ENCODE results near the gene PGPEP1.
A peak's percentile ranks its signal among the peaks of the same experiment; 100 is the strongest.
"Not testable (repeated sequence)": the region's sequence is repeated elsewhere in the genome, so short reads cannot be mapped to it uniquely, and the experiment has no call there.

Gene PGPEP1

DNA sequence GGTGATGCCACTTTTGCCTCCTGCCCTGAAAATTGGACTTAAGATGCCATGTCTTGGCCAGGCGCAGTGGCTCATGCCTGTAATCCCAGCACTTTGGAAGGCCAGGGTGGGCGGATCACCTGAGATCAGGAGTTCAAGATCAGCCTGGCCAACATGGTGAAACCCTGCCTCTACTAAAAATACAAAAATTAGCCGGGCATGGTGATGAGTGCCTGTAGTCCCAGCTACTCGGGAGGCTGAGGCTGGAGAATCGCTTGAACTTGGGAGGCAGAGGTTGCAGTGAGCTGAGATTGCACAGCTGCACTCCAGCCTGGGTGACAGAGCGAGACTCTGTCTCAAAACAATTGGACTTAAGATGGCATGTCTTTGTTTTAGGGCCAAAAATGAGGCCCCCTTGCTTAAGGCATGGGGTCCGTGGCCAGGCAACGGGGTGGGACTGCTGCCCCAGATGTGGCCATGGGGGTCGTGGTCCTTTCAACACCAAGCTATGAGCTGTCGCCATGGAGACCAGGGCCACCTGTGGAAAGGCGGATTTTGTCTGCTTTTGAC lies 24.0 kb downstream of the PGPEP1 start:
- DNase-seq (ENCODE audit: low spot score), result not testable (repeated sequence)

DNA sequence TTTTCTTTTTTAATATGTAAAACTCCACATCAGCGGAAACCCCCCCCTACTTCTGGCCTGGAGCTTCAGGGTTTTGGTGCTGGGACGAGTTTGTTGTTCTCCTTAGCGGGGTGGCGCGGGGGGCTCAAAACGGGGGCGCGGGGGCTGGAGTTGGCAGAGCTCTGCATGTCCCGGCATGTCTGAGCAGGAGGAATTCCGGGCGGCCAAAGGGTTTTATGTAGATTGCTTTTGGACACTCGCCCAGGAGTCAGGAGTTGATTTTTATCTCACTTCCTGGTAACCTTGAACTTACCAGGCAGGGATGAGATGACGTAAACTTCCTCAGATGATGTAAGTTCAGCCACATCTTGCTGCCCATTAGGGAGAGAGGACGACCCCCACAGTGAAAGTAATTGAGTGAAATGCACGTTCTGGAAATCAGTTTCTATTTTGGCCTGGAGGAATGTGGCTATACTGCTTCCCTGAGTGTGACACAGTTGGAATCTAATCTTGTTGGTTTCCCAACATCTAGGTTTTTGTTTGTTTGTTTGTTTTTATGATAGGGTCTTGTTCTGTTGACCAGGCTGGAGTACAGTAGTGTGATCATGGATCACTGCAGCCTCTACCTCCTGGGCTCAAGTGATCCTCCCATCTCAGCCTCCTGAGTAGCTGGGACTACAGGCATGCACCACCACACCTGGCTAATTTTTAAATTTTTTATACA lies 24.6 kb downstream of the PGPEP1 start:
- DNase-seq (ENCODE audit: low spot score), result peak; percentile 69

DNA sequence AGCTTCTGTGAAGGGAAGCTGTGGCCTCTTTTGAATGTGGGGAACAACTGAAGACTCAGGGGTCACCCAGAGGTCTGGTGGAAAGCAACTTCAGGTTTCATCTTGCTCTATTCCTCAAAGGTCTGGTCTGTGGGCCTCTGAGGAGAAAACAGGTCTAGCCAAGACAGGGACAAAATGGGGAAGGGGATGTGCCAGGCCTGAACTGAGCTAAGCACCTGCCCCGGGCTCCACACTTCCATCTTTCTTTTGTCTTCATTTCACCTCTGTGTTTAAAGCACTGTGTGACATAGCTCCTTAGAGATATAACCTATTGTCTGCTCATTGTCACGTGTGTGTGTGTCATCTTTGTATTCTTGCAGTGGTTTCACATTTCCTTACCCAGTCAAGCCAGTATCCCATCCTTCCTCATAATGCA lies 25.6 kb downstream of the PGPEP1 start:
- no peak for DNase-seq (ENCODE audit: low spot score)

DNA sequence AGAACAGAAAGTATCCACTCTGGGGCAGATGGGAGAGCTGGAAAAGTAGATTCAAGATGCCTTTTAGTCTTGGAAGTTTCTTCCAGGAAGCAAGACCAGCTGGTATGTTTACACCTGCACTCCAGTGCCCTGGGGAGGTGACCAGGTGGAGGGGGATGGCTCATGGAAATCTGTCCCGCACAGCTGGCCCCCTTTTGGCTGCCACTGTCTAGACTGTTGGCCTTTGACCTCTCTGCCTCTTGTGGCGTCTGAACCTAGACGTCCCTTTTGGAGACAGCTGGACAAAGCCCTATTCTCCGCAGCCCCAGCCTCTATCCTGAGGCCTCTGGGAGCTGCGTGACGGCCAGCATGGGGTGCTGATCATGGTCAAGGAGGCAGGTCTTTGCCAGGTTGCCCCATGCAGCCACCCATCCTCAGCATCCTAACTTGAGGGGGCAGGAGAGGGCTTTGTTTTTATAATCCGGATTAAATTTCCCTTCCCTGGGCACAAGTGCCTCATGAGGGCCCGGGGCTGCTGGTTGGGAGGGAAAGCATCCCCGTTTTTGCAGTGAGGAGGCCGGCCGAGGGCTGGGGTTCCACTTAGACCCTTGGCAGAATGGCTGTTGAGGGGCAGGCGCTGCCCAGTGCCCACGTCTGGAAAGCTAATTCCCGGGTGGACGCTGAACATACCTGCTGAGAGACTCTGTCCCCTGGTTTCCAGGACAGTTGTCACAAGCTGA lies 28.3 kb downstream of the PGPEP1 start:
- no peak for DNase-seq (ENCODE audit: low spot score)

DNA sequence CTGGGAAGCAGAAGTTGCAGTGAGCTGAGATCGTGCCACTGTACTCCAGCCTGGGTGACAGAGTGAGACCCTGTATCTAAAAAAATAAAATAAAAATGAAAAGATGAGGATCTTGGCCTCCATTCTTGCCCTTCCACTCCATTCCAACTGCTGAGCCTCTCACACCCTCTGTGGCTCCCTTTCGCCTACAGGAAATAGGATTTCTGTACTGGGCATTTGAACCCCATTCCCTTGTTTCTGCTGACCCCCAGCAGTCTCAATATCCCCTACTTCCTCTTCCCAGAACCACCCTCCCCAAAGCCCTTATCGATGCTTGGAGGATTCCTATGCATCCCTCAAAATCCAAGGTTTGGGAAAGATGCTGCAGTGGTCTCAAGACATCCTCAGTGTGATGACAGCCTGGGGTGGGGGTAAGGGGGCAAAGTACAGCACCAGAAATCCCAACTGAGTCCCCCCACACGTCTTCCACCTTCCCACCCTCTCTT lies 33.1 kb downstream of the PGPEP1 start:
- DNase-seq (ENCODE audit: low spot score), result no peak

DNA sequence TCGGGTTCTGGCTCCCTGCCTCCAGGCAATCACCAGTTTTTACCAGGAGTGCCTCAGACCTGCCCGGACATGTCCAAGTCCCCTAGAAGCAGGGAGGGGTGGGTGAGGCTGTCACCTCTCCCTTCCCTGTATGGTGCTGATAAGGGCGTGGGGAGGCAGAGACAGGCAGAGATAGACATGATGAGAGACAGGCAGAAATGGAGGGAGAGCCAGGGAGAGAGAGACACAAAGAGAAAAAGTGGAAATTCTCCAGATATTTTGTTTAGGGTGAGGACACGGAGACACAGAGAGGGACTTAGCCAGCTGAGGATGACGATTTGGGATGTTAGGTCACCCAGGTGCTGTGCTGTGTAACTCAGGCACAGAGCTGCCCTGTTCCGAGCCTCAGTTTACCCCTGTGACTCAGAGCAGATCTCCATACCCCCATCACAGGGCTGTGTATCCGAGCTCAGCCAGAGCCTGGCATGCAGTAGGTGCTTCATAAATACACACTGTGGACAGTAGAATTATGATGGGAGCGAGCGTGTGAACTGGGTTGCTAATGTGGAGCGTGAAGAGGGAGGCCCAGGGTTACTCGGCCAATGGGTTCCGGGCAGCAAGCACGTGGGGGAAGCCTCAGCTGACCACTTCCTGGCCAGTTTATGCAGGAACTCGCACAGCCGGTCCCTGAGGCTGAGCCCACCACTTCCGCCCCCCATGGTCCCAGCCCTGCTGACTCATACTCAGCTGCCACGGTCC lies 33.7 kb downstream of the PGPEP1 start:
- DNase-seq (ENCODE audit: low spot score), result peak; percentile 83

DNA sequence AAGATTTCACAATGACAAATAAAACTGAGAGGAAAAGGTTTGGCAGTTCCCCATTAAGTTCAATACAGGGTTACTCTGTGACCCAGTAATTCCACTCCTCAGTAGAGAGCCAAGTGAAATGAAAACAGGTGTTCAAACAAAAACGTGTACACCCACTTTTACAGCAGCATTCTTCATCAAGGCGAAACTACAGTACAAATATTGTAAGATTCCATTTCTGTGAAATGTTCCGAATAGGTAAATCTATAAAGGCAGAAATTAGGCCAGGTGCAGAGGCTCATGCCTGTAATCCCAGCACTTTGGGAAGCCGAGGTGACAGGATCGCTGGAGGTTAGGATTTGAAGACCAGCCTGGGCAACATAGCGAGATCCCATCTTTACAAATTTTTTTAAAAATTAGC lies 36.6 kb downstream of the PGPEP1 start:
- no peak for DNase-seq (ENCODE audit: low spot score)

DNA sequence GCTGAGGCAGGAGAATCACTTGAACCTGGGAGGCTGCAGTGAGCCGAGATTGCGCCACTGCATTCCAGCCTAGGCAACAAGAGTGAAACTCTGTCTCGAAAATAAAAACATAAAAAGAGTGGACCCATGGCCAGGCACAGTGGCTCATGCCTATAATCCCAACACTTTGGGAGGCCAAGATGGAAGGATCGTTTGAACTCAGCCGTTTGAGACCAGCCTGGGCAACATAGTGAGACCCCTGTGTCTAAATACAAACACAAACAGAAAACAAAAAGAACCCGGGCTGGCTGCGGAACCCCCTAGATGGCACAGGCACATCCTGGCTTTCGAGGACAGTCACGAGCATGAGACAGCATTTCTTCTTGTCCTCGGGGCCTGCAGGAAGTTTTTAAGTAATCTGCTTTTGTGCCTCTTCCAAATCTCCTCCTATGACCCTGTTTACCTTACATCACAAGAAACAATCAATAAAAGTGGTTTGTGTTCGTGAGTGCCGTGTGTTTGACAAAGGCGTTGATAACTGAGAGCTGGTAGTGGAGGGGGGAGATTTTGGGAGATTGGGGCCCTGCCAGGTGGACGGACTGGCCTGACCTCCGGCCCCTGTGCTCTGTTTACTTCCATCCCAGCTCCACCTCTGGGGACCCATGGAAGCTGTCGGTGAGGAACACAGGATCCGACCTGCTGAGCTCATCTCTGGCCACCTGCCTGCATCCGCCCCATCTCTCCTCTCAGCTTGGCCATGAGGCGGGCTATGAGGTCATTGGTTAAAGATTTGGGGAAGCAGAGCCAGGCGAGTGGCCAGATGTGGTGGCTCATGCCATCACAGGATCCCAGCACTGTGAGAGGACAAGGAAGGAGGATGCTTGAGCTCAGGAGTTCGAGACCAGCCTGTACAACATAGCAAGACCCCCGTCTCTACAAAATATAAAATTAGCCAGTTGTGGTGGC lies 39.7 kb downstream of the PGPEP1 start:
- DNase-seq (ENCODE audit: low spot score), result no peak

DNA sequence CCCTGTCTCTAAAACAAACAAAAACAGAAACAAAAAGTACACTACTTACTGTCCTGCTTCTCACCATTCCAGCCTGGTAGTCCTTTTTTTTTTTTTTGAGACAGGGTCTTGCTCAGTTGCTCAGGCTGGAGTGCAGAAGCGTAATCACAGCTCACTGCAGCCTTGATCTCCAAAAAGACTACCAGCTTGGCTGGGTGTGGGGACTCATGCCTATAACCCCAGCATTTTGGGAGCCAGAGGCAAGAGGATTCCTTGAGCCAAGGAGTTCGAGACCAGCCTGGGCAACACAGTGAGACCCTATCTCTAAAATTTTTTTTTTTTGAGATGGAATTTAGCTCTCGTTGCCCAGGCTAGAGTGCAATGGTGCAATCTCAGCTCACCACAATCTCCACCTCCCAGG lies 40.4 kb downstream of the PGPEP1 start:
- DNase-seq (ENCODE audit: low spot score), result no peak

DNA sequence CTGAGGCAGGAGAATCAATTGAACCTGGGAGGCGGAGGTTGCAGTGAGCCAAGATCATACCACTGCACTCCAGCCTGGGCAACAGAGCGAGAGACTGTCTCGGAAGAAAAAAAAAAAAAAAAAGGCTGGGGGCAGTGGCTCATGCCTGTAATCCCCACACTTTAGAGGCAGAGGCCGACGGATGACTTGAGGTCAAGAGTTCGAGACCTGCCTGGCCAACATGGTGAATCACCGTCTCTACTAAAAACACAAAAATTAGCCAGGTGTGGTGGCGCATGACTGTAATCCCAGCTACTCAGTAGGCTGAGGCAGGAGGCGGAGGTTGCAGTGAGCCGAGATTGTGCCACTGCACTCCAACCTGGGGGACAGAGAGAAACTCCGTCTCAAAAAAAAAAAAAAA lies 43.2 kb downstream of the PGPEP1 start:
- not testable (repeated sequence) for DNase-seq (ENCODE audit: low spot score)

DNA sequence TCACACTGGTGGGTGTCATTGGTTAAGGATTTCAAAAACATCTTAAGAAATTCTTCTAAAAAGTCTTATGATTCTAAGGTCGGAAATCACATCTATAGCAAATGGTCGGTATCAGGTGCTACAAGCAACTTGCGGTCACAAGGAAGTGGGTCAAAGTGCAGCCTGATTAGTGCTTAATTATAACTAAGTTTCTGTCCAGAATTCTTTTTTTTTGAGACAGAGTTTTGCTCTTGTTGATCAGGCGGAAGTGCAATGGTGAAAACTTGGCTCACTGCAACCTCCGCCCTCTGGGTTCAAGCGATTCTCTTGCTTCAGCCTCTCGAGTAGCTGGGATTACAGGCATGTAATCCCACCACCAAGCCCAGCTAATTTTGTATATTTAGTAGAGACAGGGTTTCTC lies 44.4 kb downstream of the PGPEP1 start:
- no peak for DNase-seq (ENCODE audit: low spot score)

DNA sequence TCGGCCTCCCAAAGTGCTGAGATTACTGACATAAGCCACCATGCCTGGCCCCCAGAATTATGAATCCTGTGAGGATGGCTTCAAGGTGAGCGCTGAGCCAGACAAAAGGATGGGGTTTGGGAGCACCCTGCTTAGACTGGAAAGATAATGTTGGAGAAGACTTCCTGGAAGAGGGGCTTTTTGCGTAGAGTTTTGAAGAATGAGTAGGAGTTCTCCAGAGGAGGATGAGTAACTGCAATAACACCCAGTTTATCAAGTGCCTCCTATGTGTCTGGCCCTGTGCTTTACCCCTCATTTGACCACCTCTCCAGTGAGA lies 44.9 kb downstream of the PGPEP1 start:
- no peak for DNase-seq (ENCODE audit: low spot score)

DNA sequence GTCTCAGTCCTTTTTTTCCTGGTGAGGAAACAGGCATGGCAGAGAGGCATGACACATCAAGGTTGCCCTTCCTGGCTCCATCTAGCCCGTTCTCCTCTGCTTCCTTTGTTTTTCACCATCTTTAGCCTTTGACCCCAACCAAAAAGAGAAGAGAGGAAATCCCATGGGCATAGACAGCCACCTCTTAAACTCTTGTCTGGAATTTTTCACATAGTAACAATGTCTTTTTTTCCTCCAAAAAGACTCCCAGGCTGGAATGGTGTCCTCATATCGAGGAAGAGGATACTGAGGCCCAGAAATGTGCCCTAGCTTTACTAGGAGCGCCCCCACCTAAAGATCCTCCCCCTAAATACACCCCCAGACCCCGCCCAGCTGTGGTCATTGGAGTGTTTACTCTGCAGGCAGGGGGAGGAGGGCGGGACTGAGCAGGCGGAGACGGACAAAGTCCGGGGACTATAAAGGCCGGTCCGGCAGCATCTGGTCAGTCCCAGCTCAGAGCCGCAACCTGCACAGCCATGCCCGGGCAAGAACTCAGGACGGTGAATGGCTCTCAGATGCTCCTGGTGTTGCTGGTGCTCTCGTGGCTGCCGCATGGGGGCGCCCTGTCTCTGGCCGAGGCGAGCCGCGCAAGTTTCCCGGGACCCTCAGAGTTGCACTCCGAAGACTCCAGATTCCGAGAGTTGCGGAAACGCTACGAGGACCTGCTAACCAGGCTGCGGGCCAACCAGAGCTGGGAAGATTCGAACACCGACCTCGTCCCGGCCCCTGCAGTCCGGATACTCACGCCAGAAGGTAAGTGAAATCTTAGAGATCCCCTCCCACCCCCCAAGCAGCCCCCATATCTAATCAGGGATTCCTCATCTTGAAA lies 45.5 kb downstream of the PGPEP1 start, which contains the start of gene GDF15:
Gene GDF15 (plus strand): TSS at position 484 of the 868 bp plus-strand sequence. CDS start 32 bp downstream, at position 516.
- DNase-seq (ENCODE audit: low spot score), result no peak

DNA sequence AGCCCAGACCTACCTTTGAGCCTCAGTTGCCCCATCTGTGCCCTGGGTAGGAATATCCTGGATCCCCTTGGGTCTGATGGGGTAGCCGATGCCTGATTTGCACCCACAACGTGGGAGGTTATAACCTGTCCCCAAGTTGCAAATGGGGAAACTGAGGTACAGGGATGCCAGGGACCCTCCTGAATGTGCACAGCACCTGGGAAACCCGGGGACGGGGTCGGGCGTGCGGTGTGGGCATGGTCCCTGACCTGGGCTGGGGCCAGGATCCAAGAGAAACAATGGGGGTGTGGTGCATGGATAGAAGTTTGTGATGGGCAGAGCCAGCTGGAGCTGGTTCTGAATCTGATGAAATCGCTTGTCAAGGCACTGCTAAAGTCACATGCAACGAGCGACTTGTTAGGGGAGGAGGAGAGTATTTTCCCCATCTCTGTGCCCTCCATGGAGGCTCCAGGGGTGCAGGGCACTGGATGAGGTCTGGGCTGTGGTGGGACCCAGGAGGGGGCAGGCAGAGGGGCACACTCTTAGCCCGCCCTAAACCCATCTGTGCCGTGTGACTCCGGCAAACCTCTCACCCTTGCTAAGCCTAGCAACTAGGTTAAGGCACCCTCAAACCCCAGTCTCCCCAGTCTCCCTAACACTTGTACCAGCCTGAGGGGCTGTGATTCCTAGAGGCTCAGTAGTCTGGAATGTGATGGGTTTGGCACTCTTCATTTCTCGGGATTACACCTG lies 46.3 kb downstream of the PGPEP1 start:
- DNase-seq (ENCODE audit: low spot score), result no peak

DNA sequence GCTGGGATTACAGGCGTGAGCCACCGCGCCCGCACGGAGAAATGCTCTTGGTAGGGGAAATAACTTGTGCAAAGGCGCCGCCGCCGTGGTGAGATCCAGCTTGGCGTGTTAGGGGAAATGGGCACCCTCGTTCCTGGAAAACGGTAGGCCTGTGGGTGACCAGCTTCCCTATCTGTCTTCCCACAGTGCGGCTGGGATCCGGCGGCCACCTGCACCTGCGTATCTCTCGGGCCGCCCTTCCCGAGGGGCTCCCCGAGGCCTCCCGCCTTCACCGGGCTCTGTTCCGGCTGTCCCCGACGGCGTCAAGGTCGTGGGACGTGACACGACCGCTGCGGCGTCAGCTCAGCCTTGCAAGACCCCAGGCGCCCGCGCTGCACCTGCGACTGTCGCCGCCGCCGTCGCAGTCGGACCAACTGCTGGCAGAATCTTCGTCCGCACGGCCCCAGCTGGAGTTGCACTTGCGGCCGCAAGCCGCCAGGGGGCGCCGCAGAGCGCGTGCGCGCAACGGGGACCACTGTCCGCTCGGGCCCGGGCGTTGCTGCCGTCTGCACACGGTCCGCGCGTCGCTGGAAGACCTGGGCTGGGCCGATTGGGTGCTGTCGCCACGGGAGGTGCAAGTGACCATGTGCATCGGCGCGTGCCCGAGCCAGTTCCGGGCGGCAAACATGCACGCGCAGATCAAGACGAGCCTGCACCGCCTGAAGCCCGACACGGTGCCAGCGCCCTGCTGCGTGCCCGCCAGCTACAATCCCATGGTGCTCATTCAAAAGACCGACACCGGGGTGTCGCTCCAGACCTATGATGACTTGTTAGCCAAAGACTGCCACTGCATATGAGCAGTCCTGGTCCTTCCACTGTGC lies 47.9 kb downstream of the PGPEP1 start:
- peak; percentile 67 for DNase-seq (ENCODE audit: low spot score)

DNA sequence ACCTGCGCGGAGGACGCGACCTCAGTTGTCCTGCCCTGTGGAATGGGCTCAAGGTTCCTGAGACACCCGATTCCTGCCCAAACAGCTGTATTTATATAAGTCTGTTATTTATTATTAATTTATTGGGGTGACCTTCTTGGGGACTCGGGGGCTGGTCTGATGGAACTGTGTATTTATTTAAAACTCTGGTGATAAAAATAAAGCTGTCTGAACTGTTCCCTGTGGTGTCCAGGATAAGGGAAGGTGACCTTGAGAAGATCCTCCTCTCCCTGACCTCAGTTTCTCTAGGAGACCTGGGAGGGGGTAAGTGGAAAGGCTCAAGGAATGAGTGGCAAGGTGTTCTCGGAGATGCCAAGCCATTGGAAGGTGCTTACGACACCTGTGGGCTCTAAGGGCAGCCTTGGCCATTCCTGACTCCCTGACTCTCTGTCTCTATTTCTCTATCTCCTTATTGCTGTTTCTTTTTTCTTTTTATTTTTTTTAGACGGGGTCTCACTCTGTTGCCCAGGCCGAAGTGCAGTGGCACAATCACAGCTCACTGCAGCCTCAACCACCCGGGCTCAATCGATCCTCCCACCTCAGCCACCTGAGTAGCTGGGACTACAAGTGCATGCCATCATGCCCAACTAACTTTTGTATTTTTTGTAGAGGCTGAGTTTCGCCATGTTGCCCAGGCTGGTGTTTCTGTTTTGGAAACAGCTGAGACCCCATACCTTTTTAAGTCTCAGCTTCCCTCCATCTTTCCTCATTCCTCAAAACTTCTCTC lies 48.7 kb downstream of the PGPEP1 start:
- no peak for DNase-seq (ENCODE audit: low spot score)

DNA sequence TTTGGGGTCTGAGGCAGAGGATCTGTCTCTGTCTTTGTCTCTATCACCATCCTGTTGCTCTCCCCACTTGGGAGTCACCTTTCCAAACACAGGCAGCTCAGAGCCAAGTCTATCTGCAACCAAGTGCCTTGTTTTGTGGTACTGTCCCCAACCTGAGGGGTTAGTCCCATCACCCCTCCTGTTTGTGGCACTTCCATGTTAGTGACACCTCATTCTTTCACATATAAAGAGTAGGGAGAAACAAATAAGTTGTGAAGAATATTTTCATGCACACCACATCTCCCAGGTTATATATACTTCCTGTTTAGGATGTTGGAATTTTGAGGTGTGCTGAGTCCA lies 49.3 kb downstream of the PGPEP1 start:
- no peak for DNase-seq (ENCODE audit: low spot score)
